K562 (cell line): Measurements from ENCODE around the gene RFX3. TPM values are rescaled to one million over a fixed set of nuclear protein-coding genes. Genes with fewer than 3 reads are reported as not detected.

Experiments used
- ARID2 ChIP-seq: fragments of 450-650 bp; IDR thresholded peaks from 2 replicates; pipeline ENCODE4 v1.6.1; 2017; ENCODE audit warnings: antibody characterized with exemption, mild to moderate bottlenecking
- ATF4 ChIP-seq: fragments of 450-650 bp; formaldehyde crosslinking; IDR thresholded peaks from 2 replicates; pipeline ENCODE4 v1.4.0; 2022; ENCODE audit warnings: mild to moderate bottlenecking, moderate library complexity
- CBFA2T3 ChIP-seq: fragments of 450-650 bp; IDR thresholded peaks from 2 replicates; pipeline ENCODE4 v1.6.1; 2017
- CBX5 ChIP-seq: IDR thresholded peaks from 2 replicates; pipeline ENCODE4 v1.6.1; 2014; ENCODE audit warnings: low read depth, borderline replicate concordance
- ELF4 ChIP-seq: fragments of 450-650 bp; formaldehyde crosslinking; IDR thresholded peaks from 2 replicates; pipeline ENCODE4 v1.4.0; 2022; ENCODE audit warnings: missing genetic modification characterization
- ESRRA ChIP-seq: fragments of 450-650 bp; IDR thresholded peaks from 2 replicates; pipeline ENCODE4 v1.6.1; 2014; ENCODE audit warnings: low read depth, mild to moderate bottlenecking, moderate library complexity, borderline replicate concordance
- HSF4 ChIP-seq: fragments of 250-450 bp; sonication (Bioruptor Pico); IDR thresholded peaks from 2 replicates; pipeline ENCODE4 v2.1.2; 2022; ENCODE audit warnings: mild to moderate bottlenecking, moderate library complexity, borderline replicate concordance
- LARP7 ChIP-seq: fragments of 450-650 bp; IDR thresholded peaks from 2 replicates; pipeline ENCODE4 v1.6.1; 2016
- MGA ChIP-seq: fragments of 450-650 bp; IDR thresholded peaks from 2 replicates; pipeline ENCODE4 v1.6.1; 2016; ENCODE audit warnings: mild to moderate bottlenecking, moderate library complexity
- NR1H2 ChIP-seq: sonication (generic); formaldehyde crosslinking; IDR thresholded peaks from 2 replicates; pipeline ENCODE4 v1.4.0; 2020; ENCODE audit warnings: mild to moderate bottlenecking, missing genetic modification reagents
- PHF8 ChIP-seq: fragments of 200-600 bp; sonication (generic); IDR thresholded peaks from 2 replicates; pipeline ENCODE4 v1.6.1; 2012; ENCODE audit warnings: mixed run types, mild to moderate bottlenecking, inconsistent platforms, low read length, moderate library complexity, borderline replicate concordance
- POLR2AphosphoS5 ChIP-seq: IDR thresholded peaks from 2 replicates; pipeline ENCODE4 v1.6.1; 2011; ENCODE audit warnings: mild to moderate bottlenecking, low read depth, low read length, moderate library complexity; ENCODE audit not compliant: control insufficient read depth, insufficient read depth
- POLR2H ChIP-seq: IDR thresholded peaks from 2 replicates; pipeline ENCODE4 v1.6.1; 2016; ENCODE audit warnings: missing genetic modification characterization, low read depth, mild to moderate bottlenecking, control low read depth, missing compliant biosample characterization, moderate library complexity
- PRMT5 ChIP-seq: sonication (generic); formaldehyde crosslinking; IDR thresholded peaks from 2 replicates; pipeline ENCODE4 v1.5.0; 2020; ENCODE audit warnings: missing genetic modification reagents
- RAD21 ChIP-seq, 2 experiments: fragments of 250-450 bp in 1 of 2; fragments of 450-650 bp in 1 of 2; sonication (Bioruptor Pico) in 1 of 2; formaldehyde crosslinking in 1 of 2; IDR thresholded peaks in 1 of 2; conservative IDR thresholded peaks in 1 of 2; 2 replicates each; pipeline versions ENCODE4 v1.4.0 to v1.8.0; 2020 to 2022; ENCODE audit warnings: mild to moderate bottlenecking in 2 of 2, moderate library complexity in 1 of 2
- RBM39 ChIP-seq: fragments of 200-400 bp; formaldehyde crosslinking; optimal IDR thresholded peaks from 2 replicates; pipeline ENCODE3; 2018; ENCODE audit warnings: low read depth, low read length
- SPI1 ChIP-seq: IDR thresholded peaks from 2 replicates; pipeline ENCODE4 v1.6.1; 2011; ENCODE audit warnings: low read depth, low read length, control low read depth, borderline replicate concordance
- STAT5A ChIP-seq: IDR thresholded peaks from 2 replicates; pipeline ENCODE4 v1.6.1; 2012; ENCODE audit warnings: low read length, inconsistent platforms, borderline replicate concordance
- TRIM28 ChIP-seq: fragments of 450-650 bp; IDR thresholded peaks from 2 replicates; pipeline ENCODE4 v1.6.1; 2017
- ZNF583 ChIP-seq: fragments of 250-450 bp; sonication (Bioruptor Pico); IDR thresholded peaks from 2 replicates; pipeline ENCODE4 v1.4.0; 2020
- polyA plus RNA-seq, 8 experiments: library from polyadenylated mRNA; depleted of rRNA in 4 of 8; stranded (reverse) in 5 of 8; unstranded in 3 of 8; fragments of >200 nt; fragmentation: Nextera tagmentation in 2 of 8; fragmentation: Illumina TruSeq in 1 of 8; extraction: Ambion mirVana in 2 of 8; extraction: Trizol in 1 of 8; gene quantifications; 2 replicates each; pipeline versions ENCODE4 v1.2.1 to v1.2.3, GENCODE V29; 2011 to 2014; ENCODE audit warnings: inconsistent platforms in 1 of 8, missing spikeins in 1 of 8
- total RNA-seq, 7 experiments: library from RNA; depleted of rRNA in 6 of 7; stranded (reverse); fragments of >200 nt in 6 of 7; fragmentation: Illumina TruSeq in 2 of 7; extraction: Trizol in 2 of 7; gene quantifications; 2 replicates each; pipeline versions ENCODE4 v1.2.1 to v1.2.3, GENCODE V29; 2011 to 2021; ENCODE audit warnings: low replicate concordance in 1 of 7

The RFX3 gene
- total and polyA plus RNA-seq, 9 of the 15 experiments (the other 6 are each of a cell fraction or from before 2014, with no cell fraction given): 0.86 to 4.9 (median 2.0) TPM

DNA sequence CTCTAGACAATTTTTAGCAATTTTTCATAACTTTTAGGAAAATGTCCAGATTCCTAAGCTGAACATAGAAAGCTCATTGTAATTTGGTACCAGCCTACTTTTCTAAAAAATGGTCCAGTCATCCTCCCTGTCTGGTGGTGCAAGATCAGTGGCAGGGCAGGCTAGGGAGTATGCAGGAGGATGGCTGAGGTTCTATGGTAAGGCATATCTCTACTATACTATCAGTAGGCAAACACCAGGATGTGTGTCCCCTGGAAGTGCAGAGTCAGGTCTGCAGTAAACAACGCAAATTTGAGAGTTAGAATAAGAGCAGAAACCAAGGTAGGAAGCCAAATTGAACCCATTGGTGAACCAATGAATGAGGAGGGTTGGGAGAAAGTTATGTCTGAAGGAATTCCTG lies 22.8 kb upstream of the RFX3 start (continued):
- no peak for TF ChIP-seq POLR2H (tag)
- no peak for TF ChIP-seq ESRRA
- TF ChIP-seq RAD21 (CRISPR knock-in tag; conservative IDR thresholded peaks at IDR 0.05 in 1 of 2, IDR thresholded peaks at IDR 0.05 in 1 of 2): no peak
- no peak for TF ChIP-seq HSF4 (CRISPR knock-in tag)
- no peak for TF ChIP-seq RBM39
- no peak for TF ChIP-seq ZNF583 (CRISPR knock-in tag)
- no peak for TF ChIP-seq NR1H2
- no peak for TF ChIP-seq STAT5A
- no peak for TF ChIP-seq POLR2AphosphoS5
- no peak for TF ChIP-seq PRMT5 (CRISPR knock-in tag)
- peak; percentile 59 for TF ChIP-seq CBFA2T3
- TF ChIP-seq ARID2: no peak
- TF ChIP-seq TRIM28: no peak
- TF ChIP-seq ATF4 (CRISPR knock-in tag): no peak
- TF ChIP-seq LARP7: no peak
- no peak for TF ChIP-seq MGA
- TF ChIP-seq CBX5: no peak
- no peak for TF ChIP-seq PHF8
- no peak for TF ChIP-seq SPI1
- TF ChIP-seq ELF4 (CRISPR knock-in tag): no peak
